CD14-positive monocyte (primary cell): ENCODE results near the gene ULBP2. TPM values are rescaled to one million over a fixed set of nuclear protein-coding genes. Genes with fewer than 3 reads are reported as not detected.

Source experiments
- DNase-seq, 3 donors: peaks; one replicate each; pipeline ENCODE4 v3.0.0-alpha.2; 2011 to 2022
- H2AFZ ChIP-seq: 2 replicates; pipeline ENCODE4 v1.6.0; 2012; ENCODE audit warnings: mild to moderate bottlenecking, low read depth, low read length, inconsistent platforms; ENCODE audit not compliant: insufficient read depth, poor library complexity, severe bottlenecking
- H3K27ac ChIP-seq, 2 donors: 1 replicate in 1 of 2; 2 replicates in 1 of 2; pipeline ENCODE4 v1.5.1; 2012 to 2013; ENCODE audit warnings: low read length in 2 of 2, control low read depth in 1 of 2, inconsistent platforms in 1 of 2, low read depth in 1 of 2, mild to moderate bottlenecking in 1 of 2
- H3K27me3 ChIP-seq, 2 donors: one replicate each; pipeline versions ENCODE4 v1.6.0 to v1.6.1; 2011 to 2013; ENCODE audit warnings: low read length in 2 of 2; ENCODE audit not compliant: control insufficient read depth in 2 of 2, insufficient read depth in 2 of 2
- H3K36me3 ChIP-seq, 2 donors: replicated peaks in 1 of 2; 1 replicate in 1 of 2; 2 replicates in 1 of 2; pipeline versions ENCODE4 v1.5.1 to v1.6.1; 2012 to 2013; ENCODE audit warnings: low read length in 2 of 2, control low read depth in 1 of 2, inconsistent platforms in 1 of 2, mild to moderate bottlenecking in 1 of 2; ENCODE audit not compliant: insufficient read depth in 2 of 2, control insufficient read depth in 1 of 2
- H3K4me1 ChIP-seq, 2 donors: 1 replicate in 1 of 2; 2 replicates in 1 of 2; pipeline versions ENCODE4 v1.5.1 to v1.6.1; 2012 to 2013; ENCODE audit warnings: low read length in 2 of 2, control low read depth in 1 of 2, inconsistent platforms in 1 of 2, mild to moderate bottlenecking in 1 of 2, moderate library complexity in 1 of 2; ENCODE audit not compliant: insufficient read depth in 2 of 2, control insufficient read depth in 1 of 2
- H3K4me2 ChIP-seq: replicated peaks from 2 replicates; pipeline ENCODE3; 2012; ENCODE audit warnings: low read length, moderate library complexity, mild to moderate bottlenecking; ENCODE audit not compliant: poor library complexity, severe bottlenecking; ENCODE audit errors: extremely low read depth
- H3K4me3 ChIP-seq, 3 experiments: fragments of 200-600 bp in 1 of 3; sonication (generic) in 1 of 3; replicated peaks in 1 of 3; 1 replicate in 2 of 3; 2 replicates in 1 of 3; pipeline ENCODE4 v1.5.1; 2011 to 2013; ENCODE audit warnings: low read length in 3 of 3, mild to moderate bottlenecking in 3 of 3, control low read depth in 2 of 3, low read depth in 2 of 3, inconsistent platforms in 1 of 3, moderate library complexity in 1 of 3
- H3K79me2 ChIP-seq: 2 replicates; pipeline ENCODE4 v1.6.0; 2012; ENCODE audit warnings: mild to moderate bottlenecking, control low read depth, inconsistent platforms, low read length, moderate library complexity; ENCODE audit not compliant: insufficient read depth
- H3K9ac ChIP-seq: 2 replicates; pipeline ENCODE4 v1.6.0; 2017; ENCODE audit warnings: low read length, mild to moderate bottlenecking; ENCODE audit not compliant: insufficient read depth, poor library complexity, severe bottlenecking
- H3K9me3 ChIP-seq, 2 donors: replicated peaks in 1 of 2; 1 replicate in 1 of 2; 2 replicates in 1 of 2; pipeline versions ENCODE4 v1.5.1 to v1.6.1; 2012 to 2013; ENCODE audit warnings: low read length in 2 of 2, control low read depth in 1 of 2; ENCODE audit not compliant: control insufficient read depth in 1 of 2, insufficient read depth in 1 of 2
- H4K20me1 ChIP-seq: 2 replicates; pipeline ENCODE4 v1.6.0; 2012; ENCODE audit warnings: mild to moderate bottlenecking, low read length, control low read depth, moderate library complexity; ENCODE audit not compliant: insufficient read depth
- H3K27ac Mint-ChIP-seq, 7 donors: one replicate each; pipeline ENCODE4 v1.8.0; 2020; ENCODE audit warnings: mild to moderate bottlenecking in 7 of 7, mixed read lengths in 7 of 7, moderate library complexity in 6 of 7, inconsistent platforms in 2 of 7
- H3K27me3 Mint-ChIP-seq, 3 donors: one replicate each; pipeline ENCODE4 v1.8.0; 2021 to 2022; ENCODE audit warnings: low read depth in 3 of 3, mild to moderate bottlenecking in 3 of 3, mixed read lengths in 3 of 3, moderate library complexity in 3 of 3, inconsistent platforms in 1 of 3
- H3K36me3 Mint-ChIP-seq, 2 donors: one replicate each; pipeline ENCODE4 v1.8.0; 2020; ENCODE audit warnings: mixed read lengths in 2 of 2, inconsistent platforms in 1 of 2, mild to moderate bottlenecking in 1 of 2
- H3K4me1 Mint-ChIP-seq: one replicate; pipeline ENCODE4 v1.8.0; 2020; ENCODE audit warnings: mild to moderate bottlenecking, mixed read lengths
- H3K4me3 Mint-ChIP-seq, 2 donors: one replicate each; pipeline ENCODE4 v1.8.0; 2020; ENCODE audit warnings: mild to moderate bottlenecking in 2 of 2, mixed read lengths in 2 of 2, moderate library complexity in 1 of 2
- H3K9me3 Mint-ChIP-seq, 7 donors: one replicate each; pipeline ENCODE4 v1.8.0; 2020 to 2022; ENCODE audit warnings: mixed read lengths in 7 of 7, mild to moderate bottlenecking in 6 of 7, moderate library complexity in 6 of 7, inconsistent platforms in 2 of 7
- WGBS: methylation state at CpG from one replicate; pipeline ENCODE4 v1.1.5; 2013; ENCODE audit warnings: missing lambda C conversion rate; ENCODE audit not compliant: insufficient coverage; 5-methylcytosine and 5-hydroxymethylcytosine counted together
- intact Hi-C, 2 donors: fragments of 100-400 bp; cut with micrococcal nuclease; formaldehyde crosslinking; loops; one replicate each; pipeline versions ENCODE4 v1.15.0 to v1.15.1; 2023
- polyA plus RNA-seq, 3 donors: library from polyadenylated mRNA; depleted of rRNA in 1 of 3; unstranded in 2 of 3; stranded (reverse) in 1 of 3; fragments of 300-500 nt in 2 of 3; fragments of >200 nt in 1 of 3; fragmentation: Illumina TruSeq in 2 of 3; gene quantifications; 1 replicate in 2 of 3; 2 replicates in 1 of 3; pipeline ENCODE4 v1.2.3, GENCODE V29; 2012 to 2021
- TF ChIP-seq, protein P1 (sequence below): fragments of 200-600 bp; IDR thresholded peaks from one replicate; pipeline ENCODE4 v1.8.0; 2022; ENCODE audit warnings: antibody characterized with exemption, mild to moderate bottlenecking

The ULBP2 gene
- polyA plus RNA-seq, 3 donors, result 0.31 to 0.49 TPM; not detected in 1

DNA sequence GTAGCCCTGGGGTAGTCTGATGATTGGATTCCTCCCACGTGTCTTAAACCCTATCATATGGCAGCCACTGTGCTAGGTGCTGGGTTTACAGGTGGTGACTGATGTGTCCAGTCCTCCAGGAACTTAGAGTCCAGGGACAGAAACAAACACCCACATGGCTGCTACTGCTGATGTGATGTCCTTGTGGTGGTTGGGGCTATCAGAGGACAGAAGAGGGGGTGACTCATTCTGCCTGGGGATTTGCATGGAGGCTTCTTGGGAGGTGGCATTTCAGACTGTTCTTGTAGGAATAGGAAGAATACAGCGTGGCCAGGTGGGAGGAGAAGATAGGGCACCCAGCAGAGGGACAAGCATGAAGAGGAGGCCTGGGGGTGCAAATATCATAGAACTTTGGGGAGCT is 28.7 kb upstream of the ULBP2 start:
- peaks cover 6 to 11% (median 10%) of the 10 kb centered on the region in 7 donors for H3K9me3 Mint-ChIP-seq
- intact Hi-C loops, result loop anchor here in 1 of 2 donors (5.0 kb wide), 1 partner anchor 291 kb away; no protein-coding TSS in a partner anchor
- Histone ChIP-seq H3K4me2 (no peak overlapping the region), H3K4me3 (no peak overlapping the region), H3K9me3 (peaks cover 9 to 10% of the 10 kb centered on the region in 2 donors), H3K79me2 (no peaks in the 10 kb centered on the region), H2AFZ (no peak overlapping the region), H3K4me1 (no peaks in the 10 kb centered on the region), H3K36me3 (no peaks in the 10 kb centered on the region), H3K27ac (no peak overlapping the region), H3K9ac (no peak overlapping the region), H3K27me3 (no peaks in the 10 kb centered on the region), H4K20me1 (no peaks in the 10 kb centered on the region)
- TF ChIP-seq, protein P1, sequence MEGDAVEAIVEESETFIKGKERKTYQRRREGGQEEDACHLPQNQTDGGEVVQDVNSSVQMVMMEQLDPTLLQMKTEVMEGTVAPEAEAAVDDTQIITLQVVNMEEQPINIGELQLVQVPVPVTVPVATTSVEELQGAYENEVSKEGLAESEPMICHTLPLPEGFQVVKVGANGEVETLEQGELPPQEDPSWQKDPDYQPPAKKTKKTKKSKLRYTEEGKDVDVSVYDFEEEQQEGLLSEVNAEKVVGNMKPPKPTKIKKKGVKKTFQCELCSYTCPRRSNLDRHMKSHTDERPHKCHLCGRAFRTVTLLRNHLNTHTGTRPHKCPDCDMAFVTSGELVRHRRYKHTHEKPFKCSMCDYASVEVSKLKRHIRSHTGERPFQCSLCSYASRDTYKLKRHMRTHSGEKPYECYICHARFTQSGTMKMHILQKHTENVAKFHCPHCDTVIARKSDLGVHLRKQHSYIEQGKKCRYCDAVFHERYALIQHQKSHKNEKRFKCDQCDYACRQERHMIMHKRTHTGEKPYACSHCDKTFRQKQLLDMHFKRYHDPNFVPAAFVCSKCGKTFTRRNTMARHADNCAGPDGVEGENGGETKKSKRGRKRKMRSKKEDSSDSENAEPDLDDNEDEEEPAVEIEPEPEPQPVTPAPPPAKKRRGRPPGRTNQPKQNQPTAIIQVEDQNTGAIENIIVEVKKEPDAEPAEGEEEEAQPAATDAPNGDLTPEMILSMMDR, result no peak
- H3K4me1 Mint-ChIP-seq, result no peaks in the 10 kb centered on the region
- DNase-seq, result no peak
- 88% methylated on average over 1 of the region's 2 CpGs for WGBS
- H3K4me3 Mint-ChIP-seq, result no peak overlapping the region
- H3K27ac Mint-ChIP-seq, result no peak overlapping the region
- peaks cover 0 to under 1% of the 10 kb centered on the region in 2 donors for H3K36me3 Mint-ChIP-seq
- peaks cover 7 to 13% (median 13%) of the 10 kb centered on the region in 3 donors for H3K27me3 Mint-ChIP-seq

GRCh38 chr6:149913540-149914240 is 28.1 kb upstream of the ULBP2 start:
- Mint-ChIP-seq H3K36me3 (no peaks in the 10 kb centered on the region), H3K4me3 (no peak overlapping the region), H3K4me1 (no peaks in the 10 kb centered on the region), H3K9me3 (peaks cover 3 to 5% (median 4%) of the 10 kb centered on the region in 7 donors), H3K27ac (no peak overlapping the region), H3K27me3 (peaks cover 7 to 13% (median 13%) of the 10 kb centered on the region in 3 donors)
- Histone ChIP-seq H3K36me3 (no peaks in the 10 kb centered on the region), H3K9ac (no peak overlapping the region), H3K27ac (no peak overlapping the region), H3K79me2 (no peaks in the 10 kb centered on the region), H3K27me3 (no peaks in the 10 kb centered on the region), H3K4me3 (no peak overlapping the region), H3K4me1 (no peaks in the 10 kb centered on the region), H3K4me2 (no peak overlapping the region), H4K20me1 (no peaks in the 10 kb centered on the region), H3K9me3 (peaks cover 5% of the 10 kb centered on the region in 2 donors), H2AFZ (no peak overlapping the region)
- TF ChIP-seq, protein P1, result no peak
- intact Hi-C loops, result loop anchor here in 1 of 2 donors (5.0 kb wide), 1 partner anchor 291 kb away; no protein-coding TSS in a partner anchor
- no peak for DNase-seq
- WGBS, result 86% methylated on average over 8 of the region's 9 CpGs
